GM18861 (cell line): ENCODE data around the gene DGKH.
A peak's percentile ranks its signal among the peaks of the same experiment; 100 is the strongest.

Source experiments
- ATAC-seq: cut with Tn5 transposase; IDR thresholded peaks from one replicate; pipeline ENCODE4 v1.9.1; 2021; ENCODE audit not compliant: unreplicated experiment

DGKH gene

DNA sequence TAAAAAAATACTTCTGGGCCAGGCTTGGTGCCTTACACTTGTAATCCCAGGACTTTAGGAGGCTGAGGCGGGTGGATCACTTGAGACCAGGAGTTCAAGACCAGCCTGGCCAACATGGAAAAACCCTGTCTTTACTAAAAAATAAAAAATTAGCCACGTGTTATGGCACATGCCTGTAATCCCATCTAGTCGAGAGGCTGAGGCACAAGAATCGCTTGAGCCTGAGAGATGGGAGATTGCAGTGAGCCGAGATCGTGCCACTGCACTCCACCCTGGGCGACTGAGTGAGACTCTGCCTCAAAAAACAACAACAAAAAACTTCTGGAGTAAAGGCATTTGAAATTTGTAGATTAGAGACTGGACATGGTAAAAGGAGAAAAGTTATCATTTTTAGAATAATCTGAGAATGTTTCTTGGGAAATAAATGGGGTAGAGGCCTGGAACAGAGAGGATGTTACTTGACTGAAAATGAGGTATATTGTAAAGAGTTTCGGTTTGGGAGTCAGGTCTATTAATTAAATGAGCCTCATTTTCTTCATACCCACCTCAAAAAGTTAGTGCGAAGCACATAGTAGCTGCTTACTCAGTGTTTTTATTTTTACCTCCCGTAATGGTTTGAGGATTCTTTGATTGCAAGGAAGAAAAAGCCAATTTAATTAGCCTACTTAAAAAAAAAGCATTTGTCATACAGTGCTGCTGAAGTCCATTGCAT is 226.1 kb downstream of the DGKH start:
- ATAC-seq = no peak

DNA sequence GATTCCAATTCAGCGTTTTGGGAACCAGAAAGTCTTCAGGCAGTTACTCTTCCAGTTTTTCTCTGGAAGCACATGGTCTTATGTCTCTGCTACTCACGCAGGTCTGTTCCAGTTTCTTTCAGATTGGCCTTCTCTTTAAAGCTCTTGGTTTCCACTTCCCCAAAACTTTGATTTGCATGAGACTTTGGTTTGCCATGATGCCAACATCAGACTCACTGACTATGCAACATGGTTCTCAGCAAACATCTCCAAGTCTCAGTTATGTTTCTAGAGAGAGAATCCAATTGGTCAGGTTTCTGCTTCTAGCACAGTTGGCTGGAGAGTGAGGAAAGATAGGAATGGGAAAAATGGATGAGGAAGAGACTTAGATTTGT is 226.6 kb downstream of the DGKH start:
- ATAC-seq = peak; percentile 36

DNA sequence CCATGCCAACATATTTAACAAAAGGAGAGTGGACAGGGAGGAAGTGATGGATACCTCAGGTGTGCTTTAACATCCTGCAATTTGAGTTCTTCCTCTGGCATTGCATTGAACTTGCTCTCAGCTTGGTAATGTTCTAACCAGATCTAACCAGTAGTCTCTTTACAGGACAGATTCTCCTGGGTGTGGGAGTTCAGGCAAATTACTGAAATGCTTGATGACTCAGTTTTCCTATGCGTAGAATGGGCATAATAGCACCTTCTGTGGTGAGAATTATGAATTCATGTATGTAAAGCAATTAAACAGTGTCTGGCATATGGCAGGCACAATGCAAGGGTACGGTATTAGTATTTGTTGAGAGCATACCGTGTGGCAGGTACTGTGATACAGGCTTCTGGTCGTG is 227.1 kb downstream of the DGKH start:
- no peak for ATAC-seq

DNA sequence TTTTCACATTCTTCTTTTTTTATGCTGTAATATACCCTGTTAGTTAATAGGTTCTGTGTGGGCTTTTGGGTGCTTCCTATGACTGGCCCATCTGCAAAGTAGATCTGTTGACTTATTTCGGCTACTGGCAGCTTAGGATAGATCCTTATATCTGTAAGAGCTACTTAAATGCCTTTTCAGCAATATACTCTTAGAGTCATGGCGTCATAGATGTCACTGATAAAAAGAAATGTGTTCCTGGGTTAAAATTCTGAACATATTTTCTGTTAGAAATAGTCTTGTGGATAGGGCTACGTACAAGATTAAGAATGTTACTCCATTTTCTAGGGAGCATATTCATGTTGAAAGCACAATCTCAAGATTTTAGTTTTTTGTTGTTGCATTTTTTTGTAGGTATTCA is 228.2 kb downstream of the DGKH start:
- ATAC-seq = no peak

DNA sequence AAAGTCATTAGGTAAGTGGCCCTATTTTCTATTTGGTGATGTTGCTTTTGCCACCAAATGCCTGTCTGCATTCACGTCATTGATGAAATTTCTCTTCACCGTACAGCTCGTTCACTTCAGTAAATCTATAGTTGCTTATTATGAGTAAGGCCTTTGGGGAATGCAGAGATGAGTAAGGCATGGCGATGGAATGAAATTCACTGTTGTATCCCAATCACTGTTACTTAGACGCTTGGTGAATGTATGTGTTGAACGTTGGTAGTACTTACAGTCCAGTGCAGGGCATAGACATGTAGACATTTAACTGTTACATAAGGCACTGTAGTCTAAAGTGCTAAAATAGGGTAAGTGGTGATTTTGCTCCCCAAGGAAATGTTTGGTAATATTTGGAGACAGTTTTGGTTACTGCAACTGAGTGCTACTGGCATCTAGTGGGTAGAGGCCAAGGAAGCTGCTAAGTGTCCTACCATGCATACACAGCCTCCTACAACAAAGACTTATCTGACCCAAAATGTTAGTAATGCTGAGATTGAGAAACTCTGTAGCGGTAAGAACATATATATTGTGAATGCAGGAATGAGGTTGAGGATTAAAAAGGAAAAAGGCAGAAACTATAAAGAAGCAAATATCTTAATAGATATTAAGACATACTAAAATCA is 229.3 kb downstream of the DGKH start:
- no peak for ATAC-seq

DNA sequence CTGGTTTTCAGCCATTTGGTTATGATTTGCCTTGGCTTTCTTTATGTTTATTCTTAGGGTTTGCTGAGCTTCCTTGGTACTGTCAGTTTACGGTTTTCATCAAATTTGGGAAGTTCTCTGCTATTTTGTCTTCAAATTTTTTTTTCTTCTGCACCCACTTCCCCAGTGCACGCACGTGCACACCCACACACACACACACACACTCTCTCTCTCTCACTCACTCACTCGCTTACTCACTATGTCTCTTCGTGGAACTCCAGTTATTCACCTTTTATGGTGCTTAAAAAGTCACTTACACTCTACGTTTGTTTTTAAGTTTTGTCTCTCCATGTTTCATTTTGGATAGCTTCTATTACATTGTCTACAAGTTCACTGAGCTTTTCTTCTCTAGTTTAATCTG is 230.6 kb downstream of the DGKH start:
- no peak for ATAC-seq

DNA sequence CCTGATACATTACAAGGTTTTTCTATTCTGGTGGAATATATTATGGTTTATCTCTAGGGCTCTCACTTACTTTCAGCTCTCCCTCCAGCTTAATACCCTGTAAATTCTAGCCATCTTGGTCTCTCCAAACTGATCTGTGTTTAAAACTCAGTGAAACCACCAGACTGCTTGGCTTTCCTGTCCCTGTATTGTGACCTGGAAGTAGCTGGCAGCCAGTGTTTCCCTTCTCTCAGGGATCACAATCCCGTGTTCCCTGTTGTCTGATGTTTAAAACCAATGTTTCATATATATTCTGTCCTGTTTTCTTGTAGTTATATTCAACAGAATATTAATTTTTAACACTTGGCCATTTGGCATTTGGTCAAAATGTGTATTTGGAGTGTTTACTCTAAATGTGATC is 231.5 kb downstream of the DGKH start:
- ATAC-seq = no peak

DNA sequence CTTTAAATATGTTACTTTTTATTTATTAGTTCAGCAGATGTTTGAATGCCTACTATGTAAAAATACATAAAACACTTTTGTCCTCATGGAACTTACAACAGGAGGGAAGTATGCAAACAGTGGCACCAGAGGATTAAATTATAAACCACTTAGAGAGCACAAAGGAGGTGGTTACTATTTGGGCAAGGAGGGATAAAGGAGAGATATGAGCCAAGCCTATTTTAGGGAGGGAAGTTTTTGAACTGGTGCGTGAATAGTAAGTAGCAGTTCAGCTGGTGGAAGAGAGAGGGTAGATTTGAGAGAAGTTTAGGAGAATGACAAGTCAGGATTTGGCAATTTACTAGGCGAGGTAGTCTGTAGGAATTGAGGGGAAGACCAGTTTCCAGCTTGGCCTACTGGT is 232.1 kb downstream of the DGKH start:
- no peak for ATAC-seq

DNA sequence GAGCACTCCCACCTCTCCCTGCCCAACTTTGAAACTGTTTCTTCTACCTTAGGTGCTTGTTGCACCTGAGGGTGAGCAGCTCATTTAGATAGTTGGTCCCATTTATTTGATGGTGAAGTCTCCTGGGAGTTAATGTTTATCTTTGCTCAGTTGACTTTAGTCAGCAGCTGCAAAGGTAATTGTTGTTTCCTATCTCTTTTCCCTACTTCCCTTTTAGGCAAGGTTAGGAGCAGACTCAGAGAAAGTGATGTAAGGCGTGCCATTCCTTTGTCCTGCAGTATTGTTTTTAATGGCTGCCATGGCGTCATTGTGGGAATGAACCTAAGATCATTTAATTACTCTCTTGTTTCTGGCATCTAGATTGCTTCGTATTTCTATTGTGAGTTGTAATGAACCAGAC is 235.1 kb downstream of the DGKH start:
- no peak for ATAC-seq

DNA sequence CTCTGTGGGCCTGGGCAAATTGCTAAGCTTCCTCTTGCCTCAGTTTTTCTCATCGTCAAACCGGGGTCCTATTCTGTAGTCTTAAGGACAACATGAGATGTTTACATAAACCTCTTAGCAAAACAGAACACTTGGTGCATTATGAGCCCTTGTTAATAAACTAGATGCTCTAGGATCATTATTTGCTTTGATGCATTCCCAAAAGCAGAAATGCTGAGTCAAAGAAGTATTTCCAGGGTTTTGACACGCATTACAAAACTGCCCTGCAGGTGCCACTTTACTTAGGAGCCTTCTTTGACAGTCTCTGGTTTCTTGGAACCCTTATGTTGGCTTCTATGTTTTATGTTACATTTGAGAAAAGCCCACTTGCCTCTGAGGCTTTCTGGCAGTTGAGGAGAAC is 235.6 kb downstream of the DGKH start:
- no peak for ATAC-seq
